A549 (cell line): ENCODE measurements around the gene GNA12.

Source experiments
- FOSL2 ChIP-seq, 2 experiments: fragments of 450-650 bp in 1 of 2; fragments of >200 bp in 1 of 2; sonication (Bioruptor Twin) in 1 of 2; formaldehyde crosslinking; IDR thresholded peaks; 2 replicates each; pipeline versions ENCODE4 v1.5.0 to v1.6.1; 2016 to 2020; ENCODE audit warnings: mild to moderate bottlenecking in 1 of 2, moderate library complexity in 1 of 2
- REST ChIP-seq: fragments of 200-600 bp; sonication (generic); IDR thresholded peaks from 2 replicates; pipeline ENCODE4 v1.6.1; 2016; ENCODE audit warnings: antibody characterized with exemption, mild to moderate bottlenecking, moderate library complexity

- TF ChIP-seq REST (no peak), FOSL2 (IDR thresholded peaks at IDR 0.05) (no peak), FOSL2 (CRISPR knock-in tag; IDR thresholded peaks at IDR 0.05) (no peak)
These were observed 376 bp downstream of the GNA12 start for GRCh38 chr7:2843711-2844152.
